ENCODE measurements around the gene NDUFS7.

DNA sequence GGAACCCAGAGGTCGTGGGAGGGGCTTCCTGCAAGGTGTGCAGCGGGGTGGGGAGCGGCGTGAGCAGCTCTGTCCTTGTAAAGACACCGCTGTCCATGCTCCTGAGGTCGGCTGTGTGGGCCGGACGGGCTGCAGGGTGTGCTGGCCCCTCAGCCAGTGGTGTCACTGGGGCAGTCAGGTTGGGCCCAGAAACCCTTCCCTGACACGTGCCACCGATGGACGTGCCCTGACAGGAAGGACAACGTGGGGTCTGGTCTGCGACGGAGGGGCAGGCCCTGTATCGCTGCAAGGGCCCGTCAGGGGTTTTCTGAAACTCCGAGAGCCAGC lies 50.3 kb downstream of the NDUFS7 start:
- TF ChIP-seq, protein P1, sequence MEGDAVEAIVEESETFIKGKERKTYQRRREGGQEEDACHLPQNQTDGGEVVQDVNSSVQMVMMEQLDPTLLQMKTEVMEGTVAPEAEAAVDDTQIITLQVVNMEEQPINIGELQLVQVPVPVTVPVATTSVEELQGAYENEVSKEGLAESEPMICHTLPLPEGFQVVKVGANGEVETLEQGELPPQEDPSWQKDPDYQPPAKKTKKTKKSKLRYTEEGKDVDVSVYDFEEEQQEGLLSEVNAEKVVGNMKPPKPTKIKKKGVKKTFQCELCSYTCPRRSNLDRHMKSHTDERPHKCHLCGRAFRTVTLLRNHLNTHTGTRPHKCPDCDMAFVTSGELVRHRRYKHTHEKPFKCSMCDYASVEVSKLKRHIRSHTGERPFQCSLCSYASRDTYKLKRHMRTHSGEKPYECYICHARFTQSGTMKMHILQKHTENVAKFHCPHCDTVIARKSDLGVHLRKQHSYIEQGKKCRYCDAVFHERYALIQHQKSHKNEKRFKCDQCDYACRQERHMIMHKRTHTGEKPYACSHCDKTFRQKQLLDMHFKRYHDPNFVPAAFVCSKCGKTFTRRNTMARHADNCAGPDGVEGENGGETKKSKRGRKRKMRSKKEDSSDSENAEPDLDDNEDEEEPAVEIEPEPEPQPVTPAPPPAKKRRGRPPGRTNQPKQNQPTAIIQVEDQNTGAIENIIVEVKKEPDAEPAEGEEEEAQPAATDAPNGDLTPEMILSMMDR (IDR thresholded peaks at IDR 0.05): no peak
- no peak for TF ChIP-seq POLR2A (IDR thresholded peaks at IDR 0.05)
